GM21381 (cell line): ENCODE data around the gene ATP5PO.
"Not testable (repeated sequence)": the region's sequence is repeated elsewhere in the genome, so short reads cannot be mapped to it uniquely, and the experiment has no call there.

Experiments
- ATAC-seq: cut with Tn5 transposase; IDR thresholded peaks from one replicate; pipeline ENCODE4 v1.9.1; 2021; ENCODE audit warnings: mild to moderate bottlenecking, moderate library complexity; ENCODE audit not compliant: unreplicated experiment

ATP5PO gene

DNA sequence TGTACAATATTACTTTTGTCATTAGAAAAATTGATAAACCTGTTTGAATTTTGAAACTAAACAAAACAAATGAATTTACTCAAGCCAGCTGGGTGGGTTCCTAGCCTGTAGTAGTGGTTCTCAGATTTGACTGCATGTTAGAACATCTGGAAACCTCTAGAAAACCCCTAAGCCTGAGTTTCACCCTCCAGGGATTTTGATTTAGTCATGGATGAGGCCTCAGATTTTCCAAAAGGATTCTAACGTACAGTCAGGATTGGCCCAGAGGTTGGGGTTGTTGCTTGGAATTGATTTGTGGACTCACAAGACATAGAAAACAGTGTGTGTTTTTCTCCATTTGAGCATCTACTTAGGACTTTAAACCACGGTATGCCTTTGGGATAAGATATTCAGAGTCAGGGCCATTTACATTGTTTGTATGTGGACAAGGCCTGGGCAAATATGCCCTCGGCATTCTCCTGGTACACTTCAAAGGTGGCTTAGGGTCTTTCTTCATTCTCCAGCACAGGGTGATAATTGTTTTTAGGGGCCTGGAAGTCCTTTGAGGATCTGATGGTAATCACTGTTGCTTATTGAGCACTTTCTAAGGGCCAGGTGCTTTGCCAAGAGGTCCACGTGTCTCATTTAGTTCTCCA lies 42.6 kb downstream of the ATP5PO start:
- ATAC-seq = no peak

DNA sequence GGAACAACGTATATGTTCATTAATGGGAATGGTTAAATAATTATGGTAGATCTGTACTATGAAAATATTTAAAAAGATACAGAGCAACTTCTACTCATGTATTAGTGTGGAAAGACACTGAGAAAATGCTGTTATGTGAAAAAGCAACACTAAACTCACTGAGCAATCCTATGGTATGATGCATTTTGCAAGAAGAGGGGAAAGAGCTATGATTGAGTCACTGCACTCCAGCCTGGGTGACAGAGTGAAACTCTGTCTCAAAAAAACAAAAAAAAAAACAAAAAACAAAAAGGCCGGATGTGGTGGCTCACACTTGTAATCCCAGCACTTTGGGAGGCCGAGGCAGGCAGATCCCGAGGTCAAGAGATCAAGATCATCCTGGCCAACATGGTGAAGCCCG lies 44.4 kb downstream of the ATP5PO start:
- ATAC-seq = no peak

DNA sequence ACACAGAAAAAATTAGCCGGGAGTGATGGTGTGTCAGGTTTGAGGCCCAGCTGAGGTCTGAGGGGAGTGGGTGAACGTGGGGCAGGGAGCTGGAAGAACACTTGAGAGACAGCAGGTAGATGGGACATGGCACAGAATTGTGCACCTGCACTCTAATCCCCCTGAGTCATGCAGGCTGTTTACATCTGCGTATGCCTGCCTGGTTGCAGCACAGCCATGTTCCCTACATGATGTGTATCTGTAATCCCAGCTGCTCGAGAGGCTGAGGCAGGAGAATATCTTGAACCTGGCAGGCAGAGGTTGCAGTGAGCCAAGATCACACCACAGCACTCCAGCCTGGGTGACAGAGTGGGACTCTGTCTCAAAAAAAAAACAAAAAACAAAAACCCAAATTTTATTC lies 44.8 kb downstream of the ATP5PO start:
- no peak for ATAC-seq

DNA sequence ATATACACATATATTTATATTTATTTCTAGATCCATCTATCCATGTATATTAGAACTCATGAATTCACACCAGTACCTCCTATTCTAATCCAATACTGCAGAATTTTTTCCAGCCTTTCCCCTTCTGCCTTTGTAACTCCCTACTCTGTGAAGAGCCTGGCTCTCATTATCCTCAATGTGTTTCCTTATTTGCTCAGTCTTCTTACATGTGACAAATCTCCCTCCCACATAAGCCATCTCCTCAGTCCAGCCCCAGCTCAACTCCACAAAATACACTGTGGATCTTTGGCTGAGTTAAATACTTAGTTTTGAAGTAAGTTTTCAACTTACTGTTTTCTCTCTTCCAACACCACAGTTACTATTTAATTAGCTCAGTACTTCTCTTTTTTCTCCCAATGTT lies 45.7 kb downstream of the ATP5PO start:
- ATAC-seq = no peak

DNA sequence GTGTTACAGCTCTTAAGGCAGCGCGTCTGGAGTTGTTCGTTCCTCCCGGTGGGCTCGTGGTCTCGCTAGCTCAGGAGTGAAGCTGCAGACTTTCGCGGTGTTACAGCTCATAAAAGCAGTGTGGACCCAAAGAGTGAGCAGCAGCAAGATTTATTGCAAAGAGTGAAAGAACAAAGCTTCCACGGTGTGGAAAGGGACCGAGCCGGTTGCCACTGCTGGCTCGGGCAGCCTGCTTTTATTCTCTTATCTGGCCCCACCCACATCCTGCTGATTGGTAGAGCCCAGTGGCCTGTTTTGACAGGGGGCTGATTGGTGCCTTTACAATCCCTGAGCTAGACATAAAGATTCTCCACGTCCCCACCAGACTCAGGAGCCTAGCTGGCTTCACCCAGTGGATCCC lies 47.7 kb downstream of the ATP5PO start:
- ATAC-seq = not testable (repeated sequence)

DNA sequence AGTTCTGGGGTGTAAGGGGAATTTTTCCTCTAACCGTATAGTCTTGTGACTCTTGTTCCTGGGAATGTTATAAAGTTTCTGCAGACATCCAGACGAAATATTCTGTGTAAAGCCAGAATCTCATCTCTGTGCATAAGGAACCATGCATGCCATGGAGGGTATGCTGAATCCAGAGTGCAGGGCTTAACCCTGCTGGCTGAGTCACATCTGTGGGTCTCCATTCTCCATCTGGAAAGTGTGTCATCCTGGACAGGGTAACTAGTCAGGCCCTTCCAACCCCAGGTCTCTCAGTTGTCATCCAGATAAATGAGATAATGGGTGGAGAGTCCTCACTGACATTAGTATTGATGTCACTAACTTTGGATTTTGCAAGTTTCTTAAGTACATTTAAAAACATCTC lies 48.8 kb downstream of the ATP5PO start:
- no peak for ATAC-seq

DNA sequence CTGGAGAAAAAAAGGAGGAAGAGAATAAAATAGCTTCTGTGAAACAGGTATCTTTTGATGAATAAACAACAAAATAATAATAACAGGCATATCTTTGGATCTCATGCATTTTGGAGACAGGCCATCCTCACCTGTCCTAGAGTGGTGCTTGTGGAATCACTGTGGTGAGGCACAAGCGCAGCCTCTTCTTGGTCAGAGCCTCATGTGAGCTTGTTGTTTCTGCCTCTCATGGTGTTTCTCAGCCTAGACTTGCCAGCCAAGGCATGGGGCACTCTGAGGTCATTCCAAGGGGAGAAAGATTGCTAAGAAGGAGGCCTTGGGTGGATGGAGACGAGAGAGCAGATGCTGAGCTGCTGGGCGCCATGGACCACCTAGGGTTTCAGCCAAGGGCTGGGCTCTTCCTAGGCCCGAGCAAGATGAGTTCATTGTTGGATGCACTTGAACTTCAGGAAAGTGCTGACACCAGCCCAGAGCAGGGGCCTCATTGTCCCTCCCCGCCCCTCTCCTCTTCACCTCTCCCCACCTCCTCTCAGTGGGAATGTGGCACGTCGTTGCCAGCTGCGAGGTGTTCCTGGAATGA lies 49.5 kb downstream of the ATP5PO start:
- ATAC-seq = no peak

DNA sequence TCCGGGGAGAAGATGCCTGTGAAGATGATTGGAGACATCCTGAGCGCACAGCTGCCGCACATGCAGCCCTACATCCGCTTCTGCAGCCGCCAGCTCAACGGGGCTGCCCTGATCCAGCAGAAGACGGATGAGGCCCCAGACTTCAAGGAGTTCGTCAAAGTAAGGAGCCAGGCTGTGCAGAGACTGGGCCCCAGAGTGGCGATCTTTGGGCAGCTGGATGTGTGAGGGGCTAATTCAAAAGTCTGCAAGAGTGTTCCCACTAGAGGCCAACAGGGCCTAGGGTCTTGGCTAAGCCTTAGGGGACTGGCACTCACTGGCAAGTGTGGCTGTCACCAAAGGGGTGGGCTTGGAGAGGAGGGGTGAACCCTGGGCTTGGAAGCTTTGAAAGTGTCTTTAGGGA lies 50.4 kb downstream of the ATP5PO start:
- no peak for ATAC-seq

DNA sequence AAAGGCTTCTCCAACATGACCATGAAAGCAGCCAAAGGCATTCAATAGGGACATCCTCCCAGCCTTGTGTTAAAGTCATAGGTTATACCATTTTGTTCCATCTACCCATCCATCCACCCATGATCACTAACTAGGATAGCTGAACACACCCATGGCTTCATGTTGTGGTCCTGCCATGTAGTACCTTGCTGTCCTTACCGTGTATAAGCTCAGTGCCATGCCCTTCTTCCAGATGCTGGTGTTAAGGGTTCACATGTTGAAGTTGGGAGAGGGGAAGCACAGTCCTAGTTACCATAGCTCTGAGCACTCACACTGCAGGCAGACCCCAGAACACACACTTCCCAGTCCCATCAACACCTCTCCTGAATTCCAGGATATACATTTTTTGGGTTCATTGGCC lies 51.5 kb downstream of the ATP5PO start:
- ATAC-seq = no peak

DNA sequence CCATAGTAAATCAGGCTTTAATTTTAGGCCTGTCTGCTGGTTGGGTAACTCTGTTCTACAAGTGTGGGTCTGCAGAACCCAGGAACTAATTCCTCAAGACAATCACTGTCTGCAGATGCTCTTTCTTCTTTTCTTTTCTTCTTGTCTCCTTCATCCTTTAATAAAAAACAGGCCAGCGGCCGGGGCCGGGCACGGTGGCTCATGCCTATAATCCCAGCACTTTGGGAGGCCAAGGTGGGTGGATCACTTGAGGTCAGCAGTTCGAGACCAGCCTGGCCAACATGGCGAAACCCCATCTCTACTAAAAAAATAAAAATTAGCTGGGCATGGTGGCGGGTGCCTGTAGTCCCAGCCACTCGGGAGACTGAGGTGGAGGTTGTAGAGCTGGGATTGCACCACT lies 52.4 kb downstream of the ATP5PO start:
- ATAC-seq = not testable (repeated sequence)

DNA sequence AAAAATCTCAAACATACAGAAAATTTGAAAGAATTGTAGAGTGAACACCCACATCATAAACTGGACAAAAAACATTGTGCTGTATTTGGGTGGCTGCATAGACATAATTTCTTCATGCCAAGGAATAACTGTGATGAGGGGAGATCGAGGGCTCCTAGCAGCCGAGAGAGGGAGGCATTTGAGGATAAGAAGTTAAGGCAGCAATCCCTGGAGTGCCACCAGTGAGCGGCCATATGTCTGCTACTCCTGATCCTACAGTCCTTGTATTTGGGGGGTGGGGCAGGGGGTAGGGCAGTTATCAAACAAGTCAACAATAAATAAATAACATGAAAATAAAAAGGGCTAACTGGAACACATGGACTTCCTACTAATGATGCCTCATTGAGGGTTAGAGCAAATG lies 54.5 kb downstream of the ATP5PO start:
- ATAC-seq = no peak

DNA sequence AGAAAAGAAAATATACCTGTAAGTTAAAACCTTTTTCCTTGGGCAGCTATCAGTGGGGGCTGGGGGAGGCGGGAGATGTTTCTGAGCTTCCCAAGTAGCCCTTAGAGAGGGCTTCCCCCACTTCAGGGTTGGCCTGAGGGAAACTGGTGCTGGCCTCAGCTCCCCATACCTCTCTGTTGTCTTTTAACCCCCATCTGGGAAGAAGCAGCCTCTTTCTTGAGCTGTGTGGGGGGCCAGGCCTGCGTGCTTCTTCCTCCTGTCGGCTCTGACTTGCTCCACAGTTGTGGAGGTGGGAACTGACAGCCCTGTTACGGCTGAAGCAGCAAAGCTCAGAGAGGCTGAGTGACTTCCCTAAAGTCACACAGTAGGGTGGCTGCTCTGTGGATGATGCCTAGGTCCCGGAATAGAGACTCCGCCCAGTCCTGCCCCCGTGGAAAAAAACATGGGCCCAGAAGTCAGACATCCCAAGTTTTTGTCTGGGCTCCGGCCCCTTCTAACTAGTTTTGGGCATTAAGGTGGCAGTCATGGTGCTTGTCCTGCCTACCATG lies 55.2 kb downstream of the ATP5PO start:
- no peak for ATAC-seq

DNA sequence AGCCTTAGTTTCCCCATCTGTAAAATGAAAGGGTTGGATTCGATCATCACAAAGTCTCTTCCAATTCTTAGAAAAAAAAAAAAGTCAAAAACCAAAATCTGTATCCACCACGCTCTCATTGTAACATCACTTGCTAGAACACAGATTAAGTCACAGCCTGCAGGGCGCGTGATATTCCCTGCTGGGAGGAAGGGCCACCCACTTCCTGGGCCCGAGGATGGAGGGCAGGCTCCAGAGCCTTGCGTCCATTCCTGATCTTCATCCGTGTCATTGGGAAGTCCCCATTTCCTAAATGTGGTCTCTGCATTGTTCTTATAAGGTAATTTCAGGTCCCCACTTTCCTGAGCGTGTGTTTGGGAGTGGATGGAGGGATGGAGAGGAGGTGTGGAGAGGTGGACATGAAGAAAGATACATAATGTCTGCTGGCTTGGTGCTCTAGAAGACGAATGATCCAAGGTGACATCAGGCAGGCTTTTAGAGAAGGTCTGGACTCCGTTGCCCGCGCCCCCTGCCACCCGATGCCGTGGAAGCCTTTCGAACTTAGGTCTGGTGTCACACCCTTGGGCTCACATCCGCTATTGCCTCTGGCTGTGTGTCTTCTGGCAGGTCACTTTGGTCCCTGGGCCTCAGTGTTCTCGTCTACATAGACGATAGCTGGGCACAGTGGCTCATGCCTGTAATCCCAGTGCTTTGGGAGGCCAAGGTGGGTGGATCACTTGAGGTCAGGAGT lies 56.1 kb downstream of the ATP5PO start:
- no peak for ATAC-seq

DNA sequence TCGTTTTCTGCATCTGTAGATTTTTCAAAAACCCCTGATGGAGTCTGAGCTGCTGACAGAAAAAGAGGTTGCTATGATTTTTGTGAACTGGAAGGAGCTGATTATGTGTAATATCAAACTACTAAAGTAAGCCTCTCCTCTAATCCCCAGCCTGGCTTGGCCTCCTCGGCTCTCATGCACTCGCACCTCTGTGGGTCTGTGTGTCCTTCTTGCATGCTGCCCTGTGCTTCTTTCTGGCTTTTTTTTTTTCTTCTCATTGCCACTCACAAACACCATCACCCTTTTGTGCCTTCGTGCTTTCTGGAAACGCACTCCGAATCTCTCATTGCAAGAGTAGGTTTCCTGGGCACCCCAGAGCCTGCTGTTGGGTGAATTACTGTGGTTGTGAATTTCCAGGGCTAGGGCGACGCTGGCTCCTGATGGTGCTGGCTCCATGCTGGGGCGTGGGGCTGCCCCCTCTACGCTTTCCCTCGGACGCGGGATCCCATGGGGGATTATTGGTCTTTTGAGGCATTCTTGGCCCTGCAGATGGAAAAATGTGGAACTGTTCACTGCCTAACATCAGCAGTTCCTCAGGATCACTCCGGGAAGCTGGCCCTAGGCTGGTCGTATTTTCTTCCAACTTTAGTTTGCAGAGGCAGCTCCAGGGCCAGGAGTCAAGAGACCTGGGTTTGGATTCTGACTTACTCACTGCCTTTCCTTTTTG lies 56.8 kb downstream of the ATP5PO start:
- no peak for ATAC-seq

DNA sequence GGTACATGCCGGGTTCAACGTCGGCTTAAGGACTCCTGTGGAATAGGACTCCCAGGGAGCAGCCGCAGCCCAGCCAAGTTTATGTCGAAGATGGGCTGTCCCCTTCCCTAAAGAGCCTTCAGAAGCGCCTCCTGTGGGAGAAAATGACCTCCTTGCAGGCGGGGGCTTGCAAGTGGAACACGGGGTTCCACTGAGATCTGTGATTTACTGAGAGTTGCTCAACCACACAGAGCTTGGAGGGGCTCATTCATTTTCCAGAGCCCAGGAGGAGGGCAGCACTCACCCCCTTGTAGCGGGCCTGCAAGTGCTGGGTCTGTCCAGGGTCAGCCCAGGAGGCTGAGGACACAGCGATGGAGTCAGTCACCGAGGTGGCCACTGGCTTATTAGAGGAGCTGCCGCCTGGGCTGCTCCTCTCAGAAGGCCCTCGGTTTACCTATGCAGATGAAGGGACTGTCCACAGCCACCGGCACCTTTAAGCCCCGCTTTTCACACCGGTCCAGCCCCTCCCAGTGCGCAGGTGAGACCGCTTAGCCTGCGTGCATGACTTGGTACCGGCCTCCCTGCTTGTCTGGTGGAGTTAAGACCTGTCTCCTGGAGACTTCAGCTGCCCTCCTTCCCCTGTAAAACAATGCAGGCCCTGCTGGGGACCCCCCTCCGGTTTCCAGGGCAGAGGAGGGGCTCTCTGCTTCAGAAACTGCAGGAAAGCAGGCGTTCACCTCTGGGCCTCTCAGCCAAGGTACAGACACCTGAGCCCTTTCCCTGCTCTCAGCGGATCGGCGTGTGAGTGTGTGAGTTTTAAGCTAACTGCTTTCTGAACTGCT lies 57.5 kb downstream of the ATP5PO start:
- ATAC-seq = no peak

DNA sequence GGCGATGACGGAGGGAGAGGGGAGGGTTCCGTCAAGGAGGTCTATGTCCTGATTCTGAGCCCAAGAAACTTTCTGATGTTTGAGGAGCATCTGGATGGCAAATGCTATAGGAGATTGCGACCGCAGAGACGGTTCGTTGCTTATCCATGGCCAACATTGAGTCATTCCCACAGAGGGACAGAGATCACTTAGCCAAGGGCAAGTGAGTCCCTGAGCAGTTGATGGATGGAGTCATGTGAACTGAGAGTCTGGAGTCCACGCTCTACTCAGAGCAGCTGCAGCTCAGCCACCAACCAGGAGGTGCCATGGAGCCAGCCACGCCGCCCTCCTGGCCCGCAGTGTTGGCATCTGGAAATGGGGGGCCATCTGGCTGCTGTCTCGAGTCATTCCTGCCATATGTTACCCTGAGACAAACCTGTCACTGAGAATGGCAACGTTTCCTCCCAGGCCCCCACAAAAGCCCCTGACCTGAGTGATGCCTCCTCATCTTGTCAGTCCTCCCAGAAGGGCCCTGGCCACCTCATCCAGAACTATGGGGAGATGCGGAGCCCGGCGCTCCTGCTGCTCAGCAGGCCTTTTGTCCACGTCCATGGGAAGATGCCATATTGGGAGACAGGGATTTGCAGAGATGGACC lies 58.6 kb downstream of the ATP5PO start:
- ATAC-seq = no peak

DNA sequence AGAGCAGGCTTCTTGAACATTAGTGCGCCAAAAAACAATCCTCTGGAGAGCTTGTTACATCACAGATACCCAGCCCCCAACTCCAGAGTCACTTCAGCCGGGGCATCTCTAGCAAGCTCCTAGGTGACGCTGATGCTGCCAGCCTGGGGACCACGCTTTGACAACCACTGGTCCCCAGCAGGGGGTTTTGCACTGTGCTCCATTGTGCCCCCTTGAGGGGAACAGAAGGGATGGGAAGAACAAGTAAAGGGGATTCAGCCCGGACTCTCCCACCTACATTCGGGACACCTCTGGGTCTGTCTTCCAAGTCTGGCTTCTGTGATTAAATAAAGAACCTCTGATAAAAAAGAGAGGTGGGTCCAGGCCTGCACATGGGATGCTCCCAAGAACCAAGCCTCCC lies 60.4 kb downstream of the ATP5PO start:
- ATAC-seq = no peak

DNA sequence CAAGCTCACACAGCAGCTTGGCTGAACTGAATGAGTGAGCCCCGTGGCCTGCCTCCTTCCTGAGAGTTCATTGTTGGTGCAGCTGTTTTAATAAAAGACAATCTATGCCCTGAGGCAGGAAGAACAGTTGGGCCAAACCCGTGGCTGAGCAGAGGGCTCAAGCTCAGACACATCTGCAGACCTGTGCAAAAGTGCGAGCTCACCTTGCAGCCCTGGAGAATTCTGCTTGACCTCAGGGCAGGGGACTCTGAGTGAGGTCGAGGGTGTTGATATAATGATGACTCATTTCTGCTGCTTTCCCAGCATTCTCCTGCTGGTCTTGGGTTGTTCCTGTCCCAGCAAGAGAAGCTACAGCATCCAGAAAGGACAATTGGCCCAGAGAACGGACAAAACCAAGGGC lies 61.0 kb downstream of the ATP5PO start:
- no peak for ATAC-seq
